ENCODE measurements around the gene PRG3. TPM values are rescaled to one million over a fixed set of nuclear protein-coding genes. Genes with fewer than 3 reads are reported as not detected.

The PRG3 gene
- total and polyA plus RNA-seq, 9 donors = not detected

GRCh38 chr11:57386178-57386940 lies 5.4 kb upstream of the PRG3 start:
- Histone ChIP-seq H3K36me3 (no peaks in the 10 kb centered on the region), H3K4me1 (ENCODE audit: insufficient read depth) (no peaks in the 10 kb centered on the region), H3K27ac (no peak overlapping the region), H3K4me3 (no peak overlapping the region), H3K9me3 (no peaks in the 10 kb centered on the region), H3K27me3 (no peaks in the 10 kb centered on the region)
- intact Hi-C loops (cut with DNase I) = no loop called here
- DNase-seq = no peak
- WGBS, 3 donors = 60 to 70% (median 60%) methylated on average over 5 of the region's 5 CpGs
- TF ChIP-seq EP300 (IDR thresholded peaks at IDR 0.05) = no peak

DNA sequence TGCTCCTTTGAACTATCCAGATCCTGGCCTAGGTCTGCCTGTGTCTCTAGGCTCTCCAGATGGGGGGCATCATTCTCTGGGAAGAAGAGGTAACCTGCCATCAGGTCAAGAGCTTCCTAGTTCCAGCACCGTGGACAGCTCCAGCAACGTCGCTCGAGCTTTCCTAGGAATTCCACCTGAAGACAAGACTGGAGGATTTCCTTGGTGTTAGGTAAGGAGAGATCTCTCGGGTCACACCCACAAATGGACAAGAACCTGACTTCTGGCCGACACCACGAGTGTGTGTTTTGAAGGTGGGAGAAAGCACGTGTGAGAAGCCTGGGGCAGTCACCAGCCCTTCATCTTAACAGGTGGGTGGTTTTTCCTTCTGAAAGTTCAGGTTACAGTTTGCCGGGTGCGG lies 1.2 kb downstream of the PRG3 start:
- no peak for TF ChIP-seq EP300 (IDR thresholded peaks at IDR 0.05)
- no peak for TF ChIP-seq POLR2A (IDR thresholded peaks at IDR 0.05)
- TF ChIP-seq CTCF (IDR thresholded peaks at IDR 0.05) = no peak
- Histone ChIP-seq H3K27me3 (no peaks in the 10 kb centered on the region), H3K36me3 (no peaks in the 10 kb centered on the region), H3K9me3 (no peaks in the 10 kb centered on the region), H3K4me1 (ENCODE audit: insufficient read depth) (no peaks in the 10 kb centered on the region), H3K4me3 (no peak overlapping the region), H3K27ac (no peak overlapping the region)
- WGBS, 3 donors = 22 to 32% (median 26%) methylated on average over 9 to 10 of the region's 10 CpGs
- intact Hi-C loops (cut with DNase I) = no loop called here
- no peak for DNase-seq

- Histone ChIP-seq H3K4me1 (ENCODE audit: insufficient read depth) (no peaks in the 10 kb centered on the region), H3K9me3 (no peaks in the 10 kb centered on the region), H3K27ac (no peak overlapping the region), H3K36me3 (no peaks in the 10 kb centered on the region), H3K27me3 (no peaks in the 10 kb centered on the region), H3K4me3 (no peak overlapping the region)
- intact Hi-C loops (cut with DNase I) = no loop called here
- no peak for DNase-seq
- no peak for TF ChIP-seq EP300 (IDR thresholded peaks at IDR 0.05)
- TF ChIP-seq POLR2A (IDR thresholded peaks at IDR 0.05) = no peak
- TF ChIP-seq CTCF (IDR thresholded peaks at IDR 0.05) = no peak
These were observed 2.8 kb downstream of the PRG3 start for GRCh38 chr11:57378186-57378585.

DNA sequence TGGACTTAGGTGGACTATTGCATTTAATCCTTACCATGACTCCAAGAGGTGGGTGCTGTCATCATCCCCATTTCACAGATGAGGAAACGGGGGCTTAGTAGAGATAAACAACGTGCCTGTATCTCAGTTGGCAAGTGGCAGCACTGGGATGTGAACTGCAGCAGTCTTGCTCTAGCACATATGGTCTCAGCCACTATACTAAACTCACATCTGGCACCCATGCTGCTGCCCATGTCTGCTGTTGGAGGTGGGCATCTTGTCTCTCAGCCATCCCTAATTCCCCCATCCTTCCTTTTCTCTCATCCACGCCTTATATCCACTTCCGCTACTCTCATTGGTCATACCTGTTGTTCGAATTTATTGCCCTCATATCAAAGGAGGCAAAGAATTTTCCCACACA lies 3.8 kb downstream of the PRG3 start:
- no peak for DNase-seq
- no peaks in the 10 kb centered on the region for H3K4me1 ChIP-seq (ENCODE audit: insufficient read depth)
- intact Hi-C loops (cut with DNase I) = no loop called here
- no peaks in the 10 kb centered on the region for H3K27me3 ChIP-seq
- 43 to 64% (median 57%) methylated on average over 5 of the region's 5 CpGs for whole genome bisulfite sequencing, 3 donors
- no peak overlapping the region for H3K4me3 ChIP-seq
- TF ChIP-seq POLR2A (IDR thresholded peaks at IDR 0.05) (no peak), EP300 (IDR thresholded peaks at IDR 0.05) (no peak)
- no peaks in the 10 kb centered on the region for H3K9me3 ChIP-seq
- H3K27ac ChIP-seq = no peak overlapping the region
- no peaks in the 10 kb centered on the region for H3K36me3 ChIP-seq

GRCh38 chr11:57376095-57377090 lies 4.6 kb downstream of the PRG3 start:
- H3K9me3 ChIP-seq = no peaks in the 10 kb centered on the region
- 51 to 60% (median 52%) methylated on average over 23 to 26 of the region's 26 CpGs for WGBS, 3 donors
- H3K4me3 ChIP-seq = no peak overlapping the region
- DNase-seq = no peak
- H3K36me3 ChIP-seq = no peaks in the 10 kb centered on the region
- no peak overlapping the region for H3K27ac ChIP-seq
- no peaks in the 10 kb centered on the region for H3K27me3 ChIP-seq
- intact Hi-C loops (cut with DNase I) = no loop called here
- no peaks in the 10 kb centered on the region for H3K4me1 ChIP-seq (ENCODE audit: insufficient read depth)
- TF ChIP-seq EP300 (IDR thresholded peaks at IDR 0.05) = no peak
- TF ChIP-seq POLR2A (IDR thresholded peaks at IDR 0.05) = no peak
